NCI-H748 treated with DMSO at 0.1 percent for 48 hours (cell line): ENCODE measurements around the gene MPPED2.

ENCODE experiments used
- DNase-seq: peaks from one replicate; lab custom pipeline; 2025; lab: John Stamatoyannopoulos, UW

The MPPED2 gene

DNA sequence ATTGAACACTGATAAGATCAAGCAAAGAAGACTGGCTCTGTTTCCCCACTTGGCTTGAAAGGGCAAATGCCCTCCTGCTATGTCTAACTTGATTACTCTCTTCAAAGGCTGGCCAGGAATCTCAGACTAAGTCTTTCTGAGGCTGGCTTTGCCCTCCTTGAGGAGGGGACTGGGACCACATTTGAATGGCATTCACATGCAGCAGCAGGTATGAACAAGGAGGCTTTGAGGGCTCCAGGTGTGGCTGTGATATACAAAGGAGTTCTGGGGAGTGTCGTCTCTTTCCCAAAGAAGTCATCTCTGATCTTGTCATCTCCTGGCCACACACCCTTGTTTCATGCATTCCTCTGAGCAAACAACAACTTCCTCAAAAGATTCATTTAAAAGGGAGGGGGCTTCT, 132.4 kb downstream of the MPPED2 start:
- DNase-seq, result no peak

DNA sequence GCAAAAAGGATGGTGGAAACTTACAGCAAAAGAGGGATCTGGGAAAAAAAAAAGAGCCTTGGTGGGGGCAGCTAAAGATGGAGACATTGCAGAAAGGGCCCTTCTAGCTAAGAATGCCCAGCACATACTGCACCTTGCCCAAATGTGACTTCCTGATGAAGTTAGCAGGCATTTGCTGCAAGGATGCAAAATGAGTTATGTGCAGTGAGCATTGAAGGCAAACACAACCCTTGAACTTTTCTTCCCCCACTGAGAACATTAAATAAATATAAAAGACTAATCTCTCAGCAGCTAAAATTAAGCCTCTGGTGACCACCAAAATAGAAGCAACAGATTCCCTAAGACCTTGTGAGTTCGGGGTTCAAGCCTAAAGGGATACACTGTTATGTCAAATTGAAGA, 133.3 kb downstream of the MPPED2 start:
- no peak for DNase-seq

DNA sequence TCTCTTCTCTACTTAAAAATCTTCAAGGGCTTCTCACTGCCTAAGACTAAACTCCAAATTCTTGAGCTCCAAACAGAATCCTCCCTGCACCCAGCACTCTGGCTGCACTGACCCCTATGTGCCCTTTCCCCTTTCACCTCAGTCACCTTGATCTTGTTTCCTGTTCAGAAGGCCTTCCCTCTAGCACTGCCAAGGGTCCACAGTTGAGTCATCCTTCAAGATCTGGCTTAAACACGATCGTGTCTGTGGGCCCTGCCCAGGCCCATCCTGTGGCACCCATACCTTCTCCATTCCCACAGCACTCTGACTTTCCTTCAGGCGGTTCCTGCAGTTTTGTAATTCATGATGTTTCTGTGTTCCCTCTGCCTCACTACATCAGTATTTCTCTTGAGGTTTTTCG, 134.0 kb downstream of the MPPED2 start:
- DNase-seq, result no peak

DNA sequence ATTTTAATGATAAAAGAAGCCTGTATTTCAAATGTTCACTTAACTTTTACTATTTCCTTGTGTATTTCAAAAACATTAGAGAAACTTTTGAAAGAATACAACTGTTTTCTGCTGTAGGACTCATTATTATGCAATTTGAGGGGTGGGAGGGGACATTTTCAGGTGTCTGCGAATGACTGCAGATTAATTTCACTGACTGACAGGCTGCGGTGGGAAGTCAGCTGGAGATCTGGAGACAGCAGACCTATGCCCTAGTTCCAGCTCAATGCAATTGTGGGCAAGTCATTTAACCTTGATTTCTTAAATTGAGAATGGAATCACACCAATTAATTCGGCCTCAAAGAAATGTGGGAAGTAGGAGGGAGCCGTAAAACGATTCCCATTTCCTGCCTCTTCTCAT, 134.5 kb downstream of the MPPED2 start:
- DNase-seq, result no peak

DNA sequence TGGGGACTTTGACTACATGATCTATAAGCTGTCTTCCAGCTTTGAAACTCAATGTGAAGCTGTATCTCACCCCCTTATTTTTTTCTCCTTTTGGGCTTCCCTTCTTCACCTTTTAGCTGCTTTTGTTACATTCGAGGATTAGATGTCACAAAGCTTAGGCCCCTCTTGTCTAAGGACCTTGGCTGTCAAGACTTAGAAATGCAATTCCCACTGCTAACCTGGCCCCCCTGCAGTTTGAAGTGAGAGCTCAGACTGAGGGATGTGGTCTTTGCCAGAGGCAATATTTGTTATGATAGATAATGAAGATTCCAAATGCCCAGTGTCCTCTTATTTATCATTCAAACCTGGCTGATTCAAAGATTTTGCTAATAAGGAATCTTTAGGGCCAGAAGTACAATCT, 135.0 kb downstream of the MPPED2 start:
- DNase-seq, result no peak

DNA sequence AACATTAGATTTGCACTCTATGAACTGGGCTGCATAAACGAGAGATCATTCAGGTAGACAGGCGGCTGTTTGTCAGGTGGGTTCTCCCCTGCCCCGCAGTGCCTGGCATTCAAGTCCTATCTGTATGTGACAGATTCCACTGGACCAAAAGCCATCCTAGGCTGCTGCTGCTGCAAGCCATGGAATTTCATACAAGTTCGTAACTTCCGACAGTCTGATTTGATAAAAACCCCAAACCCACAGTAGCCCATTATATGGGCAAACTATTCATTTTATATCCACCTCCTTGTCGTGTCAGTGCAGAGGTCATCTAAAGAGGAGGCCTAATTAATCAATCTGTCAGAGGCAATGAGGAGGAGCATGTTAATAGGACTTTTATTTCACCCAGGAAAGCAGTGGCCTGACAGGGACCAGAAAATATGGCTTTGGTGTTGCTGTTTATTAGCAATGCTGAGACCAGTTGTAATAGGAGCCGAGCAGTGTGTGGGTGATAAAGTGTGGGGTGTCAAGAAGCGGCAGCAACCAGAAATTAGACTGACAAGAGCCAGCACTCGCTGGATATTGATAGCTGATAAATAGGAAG, 139.0 kb downstream of the MPPED2 start:
- DNase-seq, result no peak

DNA sequence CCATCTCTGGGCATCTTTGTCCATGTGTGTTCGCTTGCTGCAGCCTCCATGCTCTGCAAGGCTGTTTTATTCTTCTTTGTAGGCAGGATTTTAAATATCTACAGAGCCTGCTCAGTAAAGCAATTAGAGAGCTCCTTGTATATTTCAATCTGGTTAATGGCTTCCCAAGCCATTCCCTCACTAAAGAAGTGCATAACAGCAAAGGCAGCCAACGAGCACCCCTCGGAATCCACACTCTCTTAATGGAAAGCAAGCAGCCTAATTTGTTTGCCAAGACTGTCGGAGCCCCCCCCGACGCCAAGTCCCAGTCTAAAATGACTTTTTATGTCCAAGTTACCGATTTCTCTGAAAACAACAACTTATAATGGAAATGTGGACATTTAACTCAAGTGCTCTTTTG, 139.6 kb downstream of the MPPED2 start:
- no peak for DNase-seq

DNA sequence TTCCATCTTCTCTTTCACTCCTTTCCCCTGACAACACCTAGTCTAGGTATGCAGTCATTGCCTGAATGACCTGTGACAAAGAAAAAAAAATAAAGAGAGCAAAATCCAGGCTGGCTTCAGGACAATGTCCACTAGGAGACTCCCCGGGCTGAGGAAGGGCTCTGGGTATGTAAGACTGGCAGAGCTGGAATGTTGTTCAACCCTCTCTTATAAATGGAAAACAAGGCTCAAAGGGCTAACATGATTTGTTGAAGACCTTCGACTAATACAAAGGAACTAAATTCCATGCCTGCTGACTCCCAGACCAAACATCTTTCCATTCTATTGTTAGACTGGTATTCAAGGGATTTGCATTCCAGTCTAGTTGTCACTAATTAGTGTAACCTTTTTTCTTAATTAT, 141.1 kb downstream of the MPPED2 start:
- DNase-seq, result no peak

DNA sequence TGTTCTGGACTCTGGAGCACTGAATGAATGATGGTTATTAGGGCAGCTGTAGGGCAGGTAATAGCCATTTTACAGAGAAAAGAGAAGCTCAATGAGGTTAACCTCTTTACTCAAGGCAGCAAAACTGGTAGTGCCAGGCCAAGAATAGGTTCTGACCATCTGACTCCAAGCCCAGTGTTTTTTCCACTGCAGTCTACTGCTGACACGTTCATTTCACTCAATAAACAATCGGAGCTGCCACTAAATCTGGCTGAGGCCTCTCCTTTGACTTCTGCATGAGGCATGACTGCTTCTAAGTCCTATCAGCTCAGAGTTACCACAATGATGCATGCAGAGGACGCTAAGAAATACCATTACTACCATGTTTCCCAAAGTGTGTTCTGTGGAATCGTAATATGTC, 145.6 kb downstream of the MPPED2 start:
- no peak for DNase-seq

DNA sequence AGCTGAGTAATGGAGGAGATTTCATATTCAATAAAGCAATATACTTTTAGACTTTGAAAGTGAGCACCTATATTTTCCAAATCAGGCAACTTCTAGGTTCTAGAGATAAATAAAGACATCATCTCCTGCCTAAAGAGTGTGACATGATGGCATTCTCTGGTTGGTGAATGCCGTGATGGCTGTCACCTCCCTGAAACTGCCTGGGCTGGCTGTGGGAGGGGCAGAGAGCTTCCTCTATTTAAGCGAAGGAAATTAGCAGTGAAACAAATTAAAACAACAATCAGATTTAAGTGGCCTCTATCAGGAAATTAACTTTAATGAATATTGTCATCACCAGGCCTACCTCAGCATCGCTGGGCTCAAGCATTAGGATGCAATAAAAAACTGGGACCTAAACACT, 149.4 kb downstream of the MPPED2 start:
- no peak for DNase-seq

DNA sequence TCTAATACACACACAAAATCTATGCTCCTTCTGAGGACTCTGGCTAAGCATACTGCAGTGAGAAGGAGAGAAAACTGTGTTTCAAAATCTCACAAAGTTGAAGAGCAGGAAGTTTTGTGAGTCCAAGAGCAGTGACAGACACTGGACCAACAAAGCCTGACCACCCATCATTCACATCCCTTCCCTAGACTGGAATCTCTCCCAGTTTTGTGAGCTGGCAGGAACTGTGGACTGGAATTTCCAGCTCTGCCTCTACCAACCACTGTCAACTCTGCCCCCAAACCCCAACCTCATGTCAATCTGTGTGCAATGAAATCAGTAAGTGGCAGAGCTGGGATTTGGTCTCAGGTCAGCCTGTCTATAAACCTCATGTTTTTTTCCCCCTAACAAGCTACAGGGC, 150.7 kb downstream of the MPPED2 start:
- no peak for DNase-seq

DNA sequence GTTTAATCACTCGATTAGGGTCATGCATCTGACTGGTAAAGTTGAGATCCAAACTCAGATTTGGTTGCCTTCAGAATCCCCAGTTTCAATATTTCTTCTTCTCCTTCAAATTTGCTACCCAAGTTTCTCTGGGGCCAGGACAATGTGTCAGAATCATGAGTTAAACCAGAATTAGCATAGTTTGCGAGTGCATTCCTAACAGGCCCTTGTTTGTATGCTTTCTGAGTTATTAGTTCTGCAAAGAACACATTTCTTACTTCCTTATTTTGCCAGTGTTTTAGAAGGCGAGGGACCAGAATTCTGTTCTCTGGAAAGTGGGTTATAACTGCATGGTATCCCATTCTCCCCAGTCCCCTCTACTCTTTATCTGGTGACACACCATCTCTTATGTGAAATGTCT, 151.3 kb downstream of the MPPED2 start:
- no peak for DNase-seq

DNA sequence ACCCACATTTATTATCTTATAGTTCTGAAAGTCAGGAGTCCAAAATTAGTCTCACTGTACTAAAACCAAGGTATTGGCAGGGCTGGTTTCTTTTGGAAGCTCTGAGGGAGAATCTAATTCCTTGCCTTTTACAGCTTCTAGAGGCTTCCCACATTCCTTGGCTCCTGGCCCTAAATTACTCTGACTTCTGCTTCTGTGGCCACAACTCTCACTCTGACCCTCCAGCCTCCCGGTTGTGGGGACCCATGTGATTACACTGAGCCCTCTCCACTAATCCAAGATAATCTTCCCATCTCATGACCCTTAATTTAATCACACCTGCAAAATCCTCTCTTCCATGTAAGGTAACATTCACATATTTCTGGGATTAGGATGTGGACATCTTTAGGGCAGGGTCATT, 152.3 kb downstream of the MPPED2 start:
- DNase-seq, result no peak

DNA sequence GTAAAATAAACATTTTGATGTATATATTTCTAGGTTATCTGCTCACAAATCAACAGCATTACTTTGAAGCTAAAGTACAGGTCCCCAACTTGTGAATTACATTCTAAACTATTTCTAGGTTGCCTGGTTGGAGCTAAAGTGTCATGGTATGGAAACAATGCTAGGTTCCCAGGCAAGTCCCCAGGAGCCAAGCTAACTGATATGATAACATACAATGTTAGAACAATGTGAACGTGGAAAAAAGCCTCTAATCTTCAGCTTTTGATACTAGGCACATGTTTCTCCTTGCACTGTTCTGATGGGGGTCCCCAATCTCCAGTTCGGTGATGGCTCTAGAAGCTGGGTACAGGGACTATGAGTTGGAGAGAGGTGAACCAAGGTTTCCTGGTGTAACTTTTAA, 153.4 kb downstream of the MPPED2 start:
- DNase-seq, result no peak

DNA sequence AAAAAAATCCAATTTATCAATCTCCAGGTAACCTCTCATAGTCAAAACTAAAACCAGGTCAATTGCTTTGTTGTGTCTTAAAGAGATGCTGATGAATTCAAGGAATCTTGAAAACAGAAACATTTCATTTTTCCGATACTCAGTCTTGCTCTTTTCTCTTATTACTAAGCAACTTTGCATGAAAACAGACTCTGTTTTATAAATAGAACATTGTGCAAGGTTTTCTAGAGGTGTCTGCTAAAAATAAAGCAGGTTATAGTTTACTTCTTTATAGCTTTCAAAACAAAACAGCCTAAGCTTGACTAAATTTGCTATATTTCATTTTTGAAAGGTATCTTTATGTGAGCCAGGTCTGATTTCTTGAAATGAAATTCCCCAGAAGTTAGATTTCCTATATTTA, 154.0 kb downstream of the MPPED2 start:
- DNase-seq, result no peak

DNA sequence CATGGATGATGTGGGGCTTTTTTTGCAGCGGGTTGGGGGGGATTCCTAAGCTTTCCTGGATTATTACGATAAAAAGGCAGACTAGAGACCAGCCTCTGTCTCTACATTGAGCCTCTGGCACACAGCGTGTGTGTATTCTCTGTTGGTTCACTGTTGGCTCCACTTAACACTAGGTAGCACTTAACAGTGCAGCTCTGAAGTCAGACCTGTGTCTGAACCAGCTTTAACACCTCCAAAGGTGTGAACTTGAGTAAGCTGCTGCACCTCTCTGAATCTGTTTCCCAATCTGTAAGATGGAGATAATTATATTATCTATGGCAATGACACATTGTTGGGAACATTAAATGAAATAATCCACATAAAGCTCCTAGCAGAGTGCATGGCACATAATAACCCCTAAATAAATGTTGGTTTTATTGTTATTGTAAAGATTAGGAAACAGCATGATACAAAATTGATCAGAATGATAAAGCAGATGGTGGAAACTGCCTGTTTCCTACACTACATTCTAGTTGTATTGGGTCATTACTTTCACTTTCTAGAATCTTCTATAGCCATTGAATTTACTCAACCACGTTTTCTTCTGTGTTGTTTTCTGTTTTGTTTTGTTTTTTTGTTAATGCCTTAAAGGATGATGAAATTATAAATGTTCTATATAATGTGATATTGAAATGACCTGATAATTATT, 154.9 kb downstream of the MPPED2 start:
- no peak for DNase-seq

DNA sequence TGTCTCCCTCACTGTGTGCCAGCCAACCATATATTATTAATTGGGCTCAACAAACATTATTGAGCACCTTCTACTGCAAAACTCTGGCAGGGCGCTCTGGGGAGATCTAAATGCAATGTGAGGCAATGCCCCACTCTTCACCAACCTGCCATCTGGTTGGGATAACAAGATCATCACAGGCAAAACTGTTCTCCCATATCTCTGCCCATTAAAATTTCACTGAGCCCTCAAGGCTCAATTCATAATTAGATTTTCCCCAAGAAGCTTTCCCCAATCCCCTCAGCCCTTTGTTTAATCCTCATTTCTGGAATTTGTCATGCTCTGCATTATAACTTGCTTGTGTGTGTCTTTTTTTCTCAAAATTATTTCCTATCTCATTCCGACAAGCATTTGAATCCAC, 156.6 kb downstream of the MPPED2 start:
- DNase-seq, result no peak

DNA sequence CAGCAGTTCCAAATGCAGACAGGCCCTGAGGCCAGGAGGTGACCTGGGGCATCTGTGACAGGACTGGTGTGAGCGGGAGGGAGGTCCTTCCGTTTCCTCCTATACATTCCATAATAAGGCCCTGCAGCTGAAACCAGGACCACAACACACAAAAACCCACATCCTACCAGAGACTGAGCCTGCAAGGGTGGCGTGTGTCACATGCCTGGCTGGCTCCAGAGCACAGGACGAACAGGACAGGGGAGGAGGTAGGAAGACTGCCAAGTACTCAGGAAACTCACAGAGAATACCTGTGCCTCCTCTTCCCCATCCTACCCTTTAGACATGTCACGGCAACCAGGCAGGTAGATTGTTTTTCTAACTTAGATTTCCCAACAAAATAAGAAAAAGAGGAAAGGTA, 159.4 kb downstream of the MPPED2 start:
- no peak for DNase-seq

DNA sequence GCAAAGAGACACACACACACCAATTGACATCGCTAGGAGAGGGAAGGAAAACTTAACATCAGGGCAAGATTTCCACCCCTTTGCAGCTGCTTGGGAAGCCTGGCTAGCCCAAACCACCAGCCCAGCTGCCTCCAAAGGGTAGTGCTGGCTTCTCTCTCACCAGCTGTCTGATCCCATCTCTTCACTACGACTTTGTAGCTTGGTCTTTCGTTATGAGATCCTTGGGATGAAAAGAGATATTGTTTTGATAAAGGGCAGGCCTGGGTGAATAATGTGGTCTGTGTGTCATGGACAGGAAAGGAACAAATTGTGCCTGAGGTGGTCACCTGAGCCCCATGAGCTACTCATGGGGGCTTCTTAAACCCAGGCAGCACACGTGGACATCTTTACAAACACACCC, 161.3 kb downstream of the MPPED2 start:
- DNase-seq, result no peak

DNA sequence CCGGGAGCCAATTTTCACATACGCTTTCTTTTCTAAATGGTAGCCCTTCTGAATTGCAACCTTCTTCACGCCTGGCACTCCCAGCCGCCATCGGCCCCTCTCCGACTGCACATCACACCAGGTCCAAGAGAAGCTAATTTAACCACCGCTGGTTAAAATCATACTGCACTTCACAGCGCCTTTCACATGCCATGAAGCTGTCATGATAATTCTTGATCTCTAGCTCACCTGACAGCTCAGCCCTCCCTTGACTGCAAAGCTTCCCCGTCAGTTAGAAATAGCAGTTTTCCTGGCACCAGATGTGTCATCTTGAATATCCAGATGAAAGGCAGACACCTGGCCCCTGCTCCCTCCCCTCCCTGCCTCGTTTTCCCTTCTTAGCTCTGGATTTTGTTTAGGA, 161.8 kb downstream of the MPPED2 start:
- no peak for DNase-seq

DNA sequence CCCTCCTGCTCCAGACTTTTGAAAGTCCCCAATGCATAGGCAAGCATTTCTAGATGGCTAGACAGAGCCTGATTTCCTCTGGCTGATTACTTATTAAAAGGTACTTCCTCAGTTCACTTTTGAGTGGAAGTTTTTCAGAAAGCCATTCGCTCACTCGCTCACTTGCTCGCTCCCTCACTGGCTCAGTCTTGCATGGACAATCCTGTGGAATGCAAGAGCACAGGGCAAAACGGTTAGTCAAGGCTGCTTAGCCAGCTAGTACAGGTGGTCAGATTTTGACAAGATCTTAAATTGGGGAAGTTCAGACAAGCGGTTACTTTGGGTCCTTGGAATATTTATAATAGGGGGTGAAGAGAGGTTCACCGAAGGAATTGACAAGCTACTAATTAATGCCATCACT, 162.3 kb downstream of the MPPED2 start:
- DNase-seq, result no peak

DNA sequence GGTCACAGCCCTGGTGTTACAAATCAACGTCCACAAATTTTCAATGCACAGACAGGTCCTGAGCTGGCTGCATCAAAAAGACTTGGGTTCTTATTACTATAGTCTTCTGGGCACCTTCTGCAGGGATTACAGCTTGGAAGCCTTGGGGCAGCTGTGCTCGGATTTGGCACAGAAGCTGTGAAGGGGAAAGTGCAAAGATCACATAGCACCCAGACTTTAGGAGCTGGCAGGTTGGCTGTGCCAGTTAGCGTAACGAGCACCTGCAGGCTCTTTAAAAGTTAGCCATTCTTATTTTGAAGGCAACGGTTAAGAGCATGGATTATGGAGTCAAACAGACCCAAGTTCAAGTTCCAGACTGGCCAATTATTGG, 162.9 kb downstream of the MPPED2 start:
- no peak for DNase-seq

DNA sequence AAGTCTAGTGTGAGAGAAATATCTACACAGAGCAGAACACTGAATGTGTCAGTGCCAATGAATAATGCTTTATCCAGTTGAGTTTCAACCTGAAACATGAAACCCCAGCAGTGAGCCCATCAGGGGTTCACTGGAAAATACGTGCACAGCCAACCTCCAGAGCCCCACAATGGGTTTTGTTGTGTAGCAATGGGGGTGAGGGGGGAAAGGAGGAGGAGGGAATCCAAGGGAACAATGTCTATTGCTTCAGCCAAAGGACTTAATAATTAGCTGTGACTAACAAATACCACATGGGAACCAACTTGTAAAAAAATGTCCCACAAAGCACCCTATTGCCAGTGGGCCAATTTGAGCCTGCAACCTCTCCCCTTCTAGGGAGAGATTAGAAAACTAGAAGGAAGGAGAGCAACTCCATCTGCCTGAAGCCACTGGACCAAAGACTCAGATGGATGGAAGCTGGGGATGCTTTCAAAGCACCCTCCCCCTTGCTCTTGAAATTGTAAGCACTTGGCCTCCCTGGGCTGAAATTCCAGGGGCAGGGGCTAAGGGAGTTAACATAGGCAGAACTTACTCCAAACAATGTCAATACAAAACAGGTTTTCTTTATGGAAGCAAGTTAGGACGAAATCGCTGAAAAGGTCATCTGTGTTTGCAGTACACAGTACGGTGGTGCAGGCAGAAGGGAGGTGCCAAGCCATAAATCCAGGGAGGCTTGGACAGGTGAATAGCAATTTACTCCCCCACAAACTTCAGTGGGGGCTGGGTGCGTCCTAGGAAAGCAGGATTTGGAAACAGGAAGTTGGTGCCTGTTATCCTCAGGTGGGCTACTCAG, 163.5 kb downstream of the MPPED2 start:
- no peak for DNase-seq
